HCT116 (cell line): Measurements from ENCODE around the gene PRKAG2. TPM values are rescaled to one million over a fixed set of nuclear protein-coding genes. Genes with fewer than 3 reads are reported as not detected.

Experiments used
- ATAC-seq: fragments of 200-7000 bp; cut with Tn5 transposase; 2 replicates; pipeline ENCODE4 v1.9.1; 2020; ENCODE audit warnings: mild to moderate bottlenecking, moderate library complexity
- BruUV-seq: library from RNA; stranded (reverse); fragments of 400-500 nt; replicated peaks from 2 replicates; lab custom pipeline; 2021; lab: Mats Ljungman, UMichigan
- CTCF ChIA-PET: fragments of 300-600 bp; sonication (Branson Sonifier 250); formaldehyde crosslinking; loops from one replicate; lab custom pipeline; 2021; ENCODE audit warnings: antibody characterized with exemption; lab: Charles Lee
- POLR2A ChIA-PET: fragments of 300-600, 350-600 bp; sonication (Branson Sonifier 250); formaldehyde crosslinking; loops from one replicate; lab custom pipeline; 2021; ENCODE audit warnings: antibody characterized with exemption; lab: Charles Lee
- RAD21 ChIA-PET, 2 experiments: fragments of 300-600 bp; sonication (Branson Sonifier 250); formaldehyde crosslinking; loops; one replicate each; lab custom pipeline; 2023; ENCODE audit warnings: low total read pairs in 2 of 2; ENCODE audit not compliant: uncharacterized antibody in 2 of 2, unreplicated experiment in 2 of 2, low non-redundant PET in 1 of 2; lab: Charles Lee
- DNase-seq: peaks from one replicate; pipeline ENCODE4 v3.0.0-alpha.2; 2010; ENCODE audit warnings: low read depth, low spot score
- H2AFZ ChIP-seq: fragments of 200-600 bp; shearing (Covaris generic), sonication (generic); 2 replicates; pipeline ENCODE4 v1.6.1; 2017; ENCODE audit warnings: low read depth, mixed run types, mixed read lengths, antibody characterized with exemption, low read length; ENCODE audit not compliant: poor library complexity, severe bottlenecking
- H3K27ac ChIP-seq: 2 replicates; pipeline ENCODE4 v1.5.1; 2012; ENCODE audit warnings: low read depth, low read length
- H3K27me3 ChIP-seq: fragments of 200-600 bp; sonication (generic); 2 replicates; pipeline ENCODE4 v1.6.1; 2016; ENCODE audit warnings: mixed run types, low read length, mixed read lengths; ENCODE audit not compliant: insufficient read depth
- H3K36me3 ChIP-seq, 2 experiments: fragments of 200-500 bp in 1 of 2; fragments of 200-600 bp in 1 of 2; sonication (Bioruptor generic) in 1 of 2; sonication (generic) in 1 of 2; 2 replicates each; pipeline versions ENCODE4 v1.5.1 to v1.6.1; 2014 to 2016; ENCODE audit warnings: low read length in 2 of 2, inconsistent platforms in 1 of 2, mixed read lengths in 1 of 2, mixed run types in 1 of 2; ENCODE audit not compliant: insufficient read depth in 2 of 2, control insufficient read depth in 1 of 2
- H3K4me1 ChIP-seq, 2 experiments: fragments of 200-600 bp in 1 of 2; sonication (generic) in 1 of 2; 2 replicates each; pipeline versions ENCODE4 v1.5.1 to v1.6.1; 2012 to 2017; ENCODE audit warnings: low read length in 2 of 2, inconsistent platforms in 1 of 2, mild to moderate bottlenecking in 1 of 2, mixed read lengths in 1 of 2, mixed run types in 1 of 2, moderate library complexity in 1 of 2; ENCODE audit not compliant: insufficient read depth in 2 of 2, control insufficient read depth in 1 of 2
- H3K4me2 ChIP-seq: fragments of 200-600 bp; sonication (generic); 2 replicates; pipeline ENCODE4 v1.6.1; 2017; ENCODE audit warnings: mixed run types, low read length, mixed read lengths
- H3K4me3 ChIP-seq, 2 experiments: fragments of 200-600 bp in 1 of 2; sonication (generic) in 1 of 2; replicated peaks in 1 of 2; 2 replicates each; pipeline ENCODE4 v1.5.1; 2011 to 2016; ENCODE audit warnings: low read length in 2 of 2, control low read depth in 1 of 2, low read depth in 1 of 2, mild to moderate bottlenecking in 1 of 2, mixed read lengths in 1 of 2, mixed run types in 1 of 2
- H3K79me2 ChIP-seq: fragments of 200-600 bp; sonication (generic); 2 replicates; pipeline ENCODE4 v1.6.1; 2017; ENCODE audit warnings: mild to moderate bottlenecking, mixed run types, low read length, moderate library complexity, mixed read lengths; ENCODE audit not compliant: insufficient read depth
- H3K9ac ChIP-seq: fragments of 200-600 bp; sonication (generic); 2 replicates; pipeline ENCODE4 v1.6.1; 2016; ENCODE audit warnings: low read length, mixed read lengths
- H3K9me2 ChIP-seq: fragments of 200-600 bp; sonication (generic), shearing (Covaris generic); 2 replicates; pipeline ENCODE4 v1.6.1; 2017; ENCODE audit warnings: mixed run types, mild to moderate bottlenecking, moderate library complexity; ENCODE audit not compliant: insufficient read depth
- H3K9me3 ChIP-seq, 2 experiments: fragments of 200-500 bp in 1 of 2; fragments of 200-600 bp in 1 of 2; sonication (Bioruptor generic) in 1 of 2; sonication (generic) in 1 of 2; 2 replicates each; pipeline ENCODE4 v1.6.1; 2014 to 2017; ENCODE audit warnings: low read length in 2 of 2, mixed read lengths in 2 of 2, inconsistent platforms in 1 of 2, low read depth in 1 of 2, mild to moderate bottlenecking in 1 of 2, mixed run types in 1 of 2, moderate library complexity in 1 of 2; ENCODE audit not compliant: control insufficient read depth in 1 of 2, insufficient read depth in 1 of 2
- H4K20me1 ChIP-seq: fragments of 200-600 bp; sonication (generic), shearing (Covaris generic); 2 replicates; pipeline ENCODE4 v1.6.1; 2017; ENCODE audit warnings: mixed run types, mild to moderate bottlenecking, moderate library complexity; ENCODE audit not compliant: insufficient read depth
- EGR1 ChIP-seq: IDR thresholded peaks from 2 replicates; pipeline ENCODE4 v1.6.1; 2012; ENCODE audit warnings: low read depth
- POLR2AphosphoS5 ChIP-seq: IDR thresholded peaks from 2 replicates; pipeline ENCODE4 v1.6.1; 2011; ENCODE audit warnings: mild to moderate bottlenecking, low read depth, low read length, moderate library complexity
- SIN3A ChIP-seq: IDR thresholded peaks from 2 replicates; pipeline ENCODE4 v1.6.1; 2012; ENCODE audit warnings: low read depth
- SRF ChIP-seq: IDR thresholded peaks from 2 replicates; pipeline ENCODE4 v1.6.1; 2012; ENCODE audit warnings: low read depth
- intact Hi-C: fragments of 100-400 bp; cut with micrococcal nuclease; formaldehyde crosslinking; loops from 2 replicates; pipeline ENCODE4 v1.10.0; 2022
- total RNA-seq: library from RNA; stranded (reverse); gene quantifications from one replicate; pipeline ENCODE4 v1.2.1, GENCODE V29; 2021; ENCODE audit not compliant: unreplicated experiment
- TF ChIP-seq, protein P1 (sequence below): IDR thresholded peaks from 2 replicates; pipeline ENCODE4 v1.6.1; 2012
- TF ChIP-seq, protein P2 (sequence below), 3 experiments: fragments of 200-600 bp in 1 of 3; sonication (generic) in 1 of 3; IDR thresholded peaks in 2 of 3; conservative IDR thresholded peaks in 1 of 3; 2 replicates each; pipeline ENCODE4 v1.5.1; 2012 to 2017; ENCODE audit warnings: low read depth in 2 of 3, low read length in 2 of 3, antibody characterized with exemption in 1 of 3, borderline replicate concordance in 1 of 3, control low read depth in 1 of 3, mild to moderate bottlenecking in 1 of 3, mixed read lengths in 1 of 3, mixed run types in 1 of 3, moderate library complexity in 1 of 3; ENCODE audit not compliant: insufficient read depth in 1 of 3

PRKAG2 gene
- total RNA-seq, 1 experiment from 2014 or later = 23.6 TPM

DNA sequence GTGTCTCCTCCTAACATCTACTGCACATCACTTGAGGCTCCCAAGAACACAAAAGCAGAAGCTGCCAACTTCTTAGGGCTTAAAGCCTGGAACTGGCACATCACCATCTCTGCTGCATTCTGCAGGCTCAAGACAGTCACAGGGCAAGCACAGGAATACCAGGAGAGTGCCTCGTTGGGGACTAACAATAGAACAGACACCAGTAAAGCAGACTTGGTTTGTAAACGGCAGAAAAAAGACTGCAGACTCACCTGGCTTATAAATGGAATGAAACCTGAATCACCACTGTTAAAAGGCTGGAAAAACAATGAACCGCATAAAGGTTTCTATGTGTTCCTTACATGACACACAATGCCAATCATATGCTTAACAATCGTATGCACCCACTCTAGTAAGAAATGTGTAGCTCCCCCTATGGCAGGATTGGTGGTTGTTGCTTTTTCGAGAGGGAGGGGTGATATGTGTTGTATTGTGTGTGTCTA is 370.0 kb downstream of the PRKAG2 start:
- H3K4me2 ChIP-seq = no peak overlapping the region

More for the DNA sequence above, 370.0 kb downstream of the PRKAG2 start:
- RAD21 ChIA-PET = no interaction called here
- Histone ChIP-seq H3K36me3 (no peaks in the 10 kb centered on the region), H4K20me1 (peaks cover 55% of the 10 kb centered on the region; the same call in 1 of the 2 replicates), H3K9me2 (no peaks in the 10 kb centered on the region), H3K27me3 (no peaks in the 10 kb centered on the region), H3K9ac (no peak overlapping the region), H3K27ac (no peak overlapping the region), H3K4me1 (peaks cover 0 to 10% of the 10 kb centered on the region in 2 experiments; a peak in 1 of 4 replicates), H3K9me3 (no peaks in the 10 kb centered on the region), H3K79me2 (peaks cover 100% of the 10 kb centered on the region), H2AFZ (no peak overlapping the region), H3K4me3 (no peak overlapping the region)
- ATAC-seq (peak; percentile 69), DNase-seq (no peak)
- TF ChIP-seq SRF (no peak), POLR2AphosphoS5 (no peak), SIN3A (no peak), EGR1 (no peak)
- TF ChIP-seq, protein P1, sequence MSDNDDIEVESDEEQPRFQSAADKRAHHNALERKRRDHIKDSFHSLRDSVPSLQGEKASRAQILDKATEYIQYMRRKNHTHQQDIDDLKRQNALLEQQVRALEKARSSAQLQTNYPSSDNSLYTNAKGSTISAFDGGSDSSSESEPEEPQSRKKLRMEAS = no peak
- TF ChIP-seq, protein P2, sequence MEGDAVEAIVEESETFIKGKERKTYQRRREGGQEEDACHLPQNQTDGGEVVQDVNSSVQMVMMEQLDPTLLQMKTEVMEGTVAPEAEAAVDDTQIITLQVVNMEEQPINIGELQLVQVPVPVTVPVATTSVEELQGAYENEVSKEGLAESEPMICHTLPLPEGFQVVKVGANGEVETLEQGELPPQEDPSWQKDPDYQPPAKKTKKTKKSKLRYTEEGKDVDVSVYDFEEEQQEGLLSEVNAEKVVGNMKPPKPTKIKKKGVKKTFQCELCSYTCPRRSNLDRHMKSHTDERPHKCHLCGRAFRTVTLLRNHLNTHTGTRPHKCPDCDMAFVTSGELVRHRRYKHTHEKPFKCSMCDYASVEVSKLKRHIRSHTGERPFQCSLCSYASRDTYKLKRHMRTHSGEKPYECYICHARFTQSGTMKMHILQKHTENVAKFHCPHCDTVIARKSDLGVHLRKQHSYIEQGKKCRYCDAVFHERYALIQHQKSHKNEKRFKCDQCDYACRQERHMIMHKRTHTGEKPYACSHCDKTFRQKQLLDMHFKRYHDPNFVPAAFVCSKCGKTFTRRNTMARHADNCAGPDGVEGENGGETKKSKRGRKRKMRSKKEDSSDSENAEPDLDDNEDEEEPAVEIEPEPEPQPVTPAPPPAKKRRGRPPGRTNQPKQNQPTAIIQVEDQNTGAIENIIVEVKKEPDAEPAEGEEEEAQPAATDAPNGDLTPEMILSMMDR (IDR thresholded peaks at IDR 0.05 in 2 of 3, conservative IDR thresholded peaks at IDR 0.05 in 1 of 3; ENCODE audit: borderline replicate concordance in 1 of 3, insufficient read depth in 1 of 3, low read depth in 2 of 3, low read length in 2 of 3) = peak in 2 of 3 experiments; percentile 17 to 30; a peak in 2 of 6 replicates
- POLR2A ChIA-PET = no interaction called here
- intact Hi-C loops = no loop called here
- CTCF ChIA-PET = interaction anchor here (1.1 kb wide), 1 partner anchor 9 kb away, joined by 5 read pairs; no protein-coding TSS in a partner anchor
- no TSS peak for BruUV-seq

Other genes with a start within 250 kb of the PRKAG2 start
- not detected for gene GALNTL5, start 79.3 kb upstream of the PRKAG2 start, total RNA-seq
- gene GALNT11, start 148.6 kb upstream of the PRKAG2 start, total RNA-seq = 28.9 TPM